ENCODE data around the gene GGACT. TPM values are rescaled to one million over a fixed set of nuclear protein-coding genes. Genes with fewer than 3 reads are reported as not detected.

GGACT gene
- total and polyA plus RNA-seq, 2 experiments from 2014 or later = 0.24 to 1.0 TPM

DNA sequence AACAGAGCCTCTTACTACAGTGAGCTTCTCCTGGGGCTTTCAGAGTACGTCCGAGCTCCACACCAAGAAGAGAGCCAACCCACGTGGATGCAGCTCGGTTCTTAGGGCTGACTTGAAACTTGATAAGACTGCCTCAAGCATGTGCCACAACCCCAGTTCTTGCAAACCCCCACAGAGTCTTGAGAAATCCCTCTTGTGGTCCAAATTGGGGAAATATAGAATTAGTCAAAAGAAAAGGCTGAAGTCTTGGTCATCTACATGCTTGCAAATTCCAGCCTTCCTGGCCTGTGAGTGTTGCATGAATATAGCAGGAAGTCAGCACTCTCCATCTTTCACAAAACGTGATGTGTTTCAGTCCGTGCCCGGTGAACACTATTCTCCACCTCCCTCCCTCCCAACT lies 95.2 kb downstream of the GGACT start (continued):
- TF ChIP-seq, protein P1, sequence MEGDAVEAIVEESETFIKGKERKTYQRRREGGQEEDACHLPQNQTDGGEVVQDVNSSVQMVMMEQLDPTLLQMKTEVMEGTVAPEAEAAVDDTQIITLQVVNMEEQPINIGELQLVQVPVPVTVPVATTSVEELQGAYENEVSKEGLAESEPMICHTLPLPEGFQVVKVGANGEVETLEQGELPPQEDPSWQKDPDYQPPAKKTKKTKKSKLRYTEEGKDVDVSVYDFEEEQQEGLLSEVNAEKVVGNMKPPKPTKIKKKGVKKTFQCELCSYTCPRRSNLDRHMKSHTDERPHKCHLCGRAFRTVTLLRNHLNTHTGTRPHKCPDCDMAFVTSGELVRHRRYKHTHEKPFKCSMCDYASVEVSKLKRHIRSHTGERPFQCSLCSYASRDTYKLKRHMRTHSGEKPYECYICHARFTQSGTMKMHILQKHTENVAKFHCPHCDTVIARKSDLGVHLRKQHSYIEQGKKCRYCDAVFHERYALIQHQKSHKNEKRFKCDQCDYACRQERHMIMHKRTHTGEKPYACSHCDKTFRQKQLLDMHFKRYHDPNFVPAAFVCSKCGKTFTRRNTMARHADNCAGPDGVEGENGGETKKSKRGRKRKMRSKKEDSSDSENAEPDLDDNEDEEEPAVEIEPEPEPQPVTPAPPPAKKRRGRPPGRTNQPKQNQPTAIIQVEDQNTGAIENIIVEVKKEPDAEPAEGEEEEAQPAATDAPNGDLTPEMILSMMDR (conservative IDR thresholded peaks at IDR 0.05; ENCODE audit: low read depth in 2 of 2) = no peak
- no peak for TF ChIP-seq NANOG (IDR thresholded peaks at IDR 0.05; ENCODE audit: borderline replicate concordance)
- TF ChIP-seq JUNB (IDR thresholded peaks at IDR 0.05; ENCODE audit: unreplicated experiment) = no peak
- TF ChIP-seq STAT1 (IDR thresholded peaks at IDR 0.05; ENCODE audit: unreplicated experiment) = no peak
- no peak for TF ChIP-seq ZNF331 (CRISPR knock-in tag; IDR thresholded peaks at IDR 0.05; ENCODE audit: low read depth)
- no peak for TF ChIP-seq EZH2 (IDR thresholded peaks at IDR 0.05; ENCODE audit: low read depth, unreplicated experiment)

DNA sequence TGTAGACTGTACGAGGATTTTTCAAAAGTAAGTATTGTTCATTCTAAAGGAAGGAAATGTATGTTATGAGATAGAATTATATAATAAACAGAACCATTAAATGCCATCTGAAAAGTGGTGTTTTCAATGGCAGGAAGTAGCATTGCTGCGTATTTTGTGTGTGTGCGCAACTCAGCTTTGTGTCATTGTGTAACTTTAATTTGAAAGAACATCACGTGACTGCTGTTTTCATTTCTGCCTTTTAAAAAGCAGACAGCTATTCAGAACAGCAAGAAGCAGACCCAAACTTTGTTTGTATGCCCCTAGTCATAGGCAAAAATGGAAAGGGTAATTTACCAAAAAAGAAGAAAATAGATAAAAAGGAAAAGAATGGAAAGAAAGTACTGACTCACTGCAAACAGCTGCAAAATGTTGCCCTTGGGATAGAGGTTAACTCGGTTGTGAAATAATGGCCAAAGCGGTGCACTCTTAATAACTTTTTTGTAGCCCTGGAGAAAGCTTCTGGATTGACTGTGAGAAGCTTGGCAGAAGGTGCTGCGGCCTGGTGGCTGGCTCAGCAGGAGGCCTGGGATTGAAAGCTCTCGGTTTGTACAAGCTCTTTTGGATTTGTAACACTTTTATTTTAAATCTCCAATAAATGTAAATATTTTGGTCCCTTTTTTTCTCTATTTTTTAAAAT lies 97.3 kb downstream of the GGACT start:
- Mint-ChIP-seq H3K9me3 (peaks cover 4% of the 10 kb centered on the region; the same call in 1 of the 3 replicates), H3K4me1 (peaks cover 37% of the 10 kb centered on the region), H3K36me3 (ENCODE audit: low read depth) (peaks cover 25% of the 10 kb centered on the region; the same call in 2 of the 3 replicates), H3K27me3 (ENCODE audit: insufficient read depth, low read depth, poor library complexity) (peaks cover 2% of the 10 kb centered on the region), H3K27ac (peak overlapping the region; percentile 73), H3K4me3 (peak overlapping the region; percentile 26; the same call in 2 of the 3 replicates)
- TF ChIP-seq STAT1 (IDR thresholded peaks at IDR 0.05; ENCODE audit: unreplicated experiment) (no peak), EZH2 (IDR thresholded peaks at IDR 0.05; ENCODE audit: low read depth, unreplicated experiment) (no peak), JUNB (IDR thresholded peaks at IDR 0.05; ENCODE audit: unreplicated experiment) (no peak), POLR2AphosphoS5 (IDR thresholded peaks at IDR 0.05; ENCODE audit: low read depth) (no peak), NANOG (IDR thresholded peaks at IDR 0.05; ENCODE audit: borderline replicate concordance) (no peak)
- TF ChIP-seq, protein P2, sequence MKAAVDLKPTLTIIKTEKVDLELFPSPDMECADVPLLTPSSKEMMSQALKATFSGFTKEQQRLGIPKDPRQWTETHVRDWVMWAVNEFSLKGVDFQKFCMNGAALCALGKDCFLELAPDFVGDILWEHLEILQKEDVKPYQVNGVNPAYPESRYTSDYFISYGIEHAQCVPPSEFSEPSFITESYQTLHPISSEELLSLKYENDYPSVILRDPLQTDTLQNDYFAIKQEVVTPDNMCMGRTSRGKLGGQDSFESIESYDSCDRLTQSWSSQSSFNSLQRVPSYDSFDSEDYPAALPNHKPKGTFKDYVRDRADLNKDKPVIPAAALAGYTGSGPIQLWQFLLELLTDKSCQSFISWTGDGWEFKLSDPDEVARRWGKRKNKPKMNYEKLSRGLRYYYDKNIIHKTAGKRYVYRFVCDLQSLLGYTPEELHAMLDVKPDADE (IDR thresholded peaks at IDR 0.05) = peak; percentile 15; the same call in 1 of the 2 replicates
- Histone ChIP-seq H3K9me2 (ENCODE audit: insufficient read depth) (0 out of 2 replicates have a peak, but pooled peaks cover 6% of the 10 kb centered on the region), H3K4me1 (ENCODE audit: insufficient read depth) (peaks cover 27% of the 10 kb centered on the region), H3K27me3 (ENCODE audit: insufficient read depth) (no peaks in the 10 kb centered on the region), H3F3A (replicated peaks; ENCODE audit: low read depth) (peaks cover 5% of the 10 kb centered on the region; the same call in 1 of the 2 replicates), H3K36me3 (ENCODE audit: insufficient read depth) (no peaks in the 10 kb centered on the region), H3K27ac (ENCODE audit: low read depth) (peak overlapping the region; percentile 73), H3K4me3 (no peak overlapping the region), H3K79me2 (replicated peaks; ENCODE audit: insufficient read depth) (no peaks in the 10 kb centered on the region), H3K4me2 (peak overlapping the region; percentile 21; the same call in 1 of the 2 replicates), H4K20me1 (replicated peaks; ENCODE audit: insufficient read depth) (no peaks in the 10 kb centered on the region), H2AFZ (no peak overlapping the region)
- DNase-seq (ENCODE audit: low spot score) (no peak), ATAC-seq (no peak)

DNA sequence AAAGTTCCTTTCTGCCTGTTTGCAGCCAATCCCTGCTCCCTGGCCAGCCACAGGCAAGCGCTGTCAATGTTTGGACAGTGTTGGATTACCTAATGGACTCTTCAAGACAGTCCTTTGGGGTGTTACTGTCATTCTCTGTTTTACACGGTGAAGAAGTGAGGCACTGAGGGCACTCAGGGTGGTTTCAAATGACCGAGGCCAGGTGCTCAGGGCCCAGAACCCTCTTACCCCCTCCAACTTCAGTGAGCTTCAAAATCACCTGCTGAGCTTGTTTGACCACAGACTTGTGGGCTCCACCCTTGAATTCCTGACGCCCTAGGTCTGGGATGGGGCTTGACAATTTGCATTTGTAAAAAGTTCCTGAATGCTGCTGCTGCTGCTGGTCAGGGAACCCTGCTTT lies 97.9 kb downstream of the GGACT start:
- H3F3A ChIP-seq (replicated peaks; ENCODE audit: low read depth) = peaks cover 5% of the 10 kb centered on the region; the same call in 1 of the 2 replicates
- H3K27me3 ChIP-seq (ENCODE audit: insufficient read depth) = no peaks in the 10 kb centered on the region
- Mint-ChIP-seq H3K4me3 (peak overlapping the region; percentile 26; the same call in 2 of the 3 replicates), H3K36me3 (ENCODE audit: low read depth) (peaks cover 25% of the 10 kb centered on the region; the same call in 2 of the 3 replicates), H3K9me3 (peaks cover 4% of the 10 kb centered on the region; the same call in 1 of the 3 replicates), H3K27me3 (ENCODE audit: insufficient read depth, low read depth, poor library complexity) (peaks cover 2% of the 10 kb centered on the region), H3K27ac (peak overlapping the region; percentile 73; the same call in 1 of the 2 replicates), H3K4me1 (peaks cover 38% of the 10 kb centered on the region)
- peak overlapping the region; percentile 77 for H3K27ac ChIP-seq (ENCODE audit: low read depth)
- H3K79me2 ChIP-seq (replicated peaks; ENCODE audit: insufficient read depth) = no peaks in the 10 kb centered on the region
- H2AFZ ChIP-seq = no peak overlapping the region
- H3K4me2 ChIP-seq = peak overlapping the region; percentile 23; the same call in 1 of the 2 replicates
- H3K4me1 ChIP-seq (ENCODE audit: insufficient read depth) = peaks cover 27% of the 10 kb centered on the region
- ATAC-seq = peak; percentile 98
- no peak overlapping the region for H3K4me3 ChIP-seq
- peak; percentile 93 for DNase-seq (ENCODE audit: low spot score)
- H3K9me2 ChIP-seq (ENCODE audit: insufficient read depth) = 0 out of 2 replicates have a peak, but pooled peaks cover 6% of the 10 kb centered on the region
- H3K36me3 ChIP-seq (ENCODE audit: insufficient read depth) = no peaks in the 10 kb centered on the region
- H4K20me1 ChIP-seq (replicated peaks; ENCODE audit: insufficient read depth) = no peaks in the 10 kb centered on the region
- TF ChIP-seq, protein P3, sequence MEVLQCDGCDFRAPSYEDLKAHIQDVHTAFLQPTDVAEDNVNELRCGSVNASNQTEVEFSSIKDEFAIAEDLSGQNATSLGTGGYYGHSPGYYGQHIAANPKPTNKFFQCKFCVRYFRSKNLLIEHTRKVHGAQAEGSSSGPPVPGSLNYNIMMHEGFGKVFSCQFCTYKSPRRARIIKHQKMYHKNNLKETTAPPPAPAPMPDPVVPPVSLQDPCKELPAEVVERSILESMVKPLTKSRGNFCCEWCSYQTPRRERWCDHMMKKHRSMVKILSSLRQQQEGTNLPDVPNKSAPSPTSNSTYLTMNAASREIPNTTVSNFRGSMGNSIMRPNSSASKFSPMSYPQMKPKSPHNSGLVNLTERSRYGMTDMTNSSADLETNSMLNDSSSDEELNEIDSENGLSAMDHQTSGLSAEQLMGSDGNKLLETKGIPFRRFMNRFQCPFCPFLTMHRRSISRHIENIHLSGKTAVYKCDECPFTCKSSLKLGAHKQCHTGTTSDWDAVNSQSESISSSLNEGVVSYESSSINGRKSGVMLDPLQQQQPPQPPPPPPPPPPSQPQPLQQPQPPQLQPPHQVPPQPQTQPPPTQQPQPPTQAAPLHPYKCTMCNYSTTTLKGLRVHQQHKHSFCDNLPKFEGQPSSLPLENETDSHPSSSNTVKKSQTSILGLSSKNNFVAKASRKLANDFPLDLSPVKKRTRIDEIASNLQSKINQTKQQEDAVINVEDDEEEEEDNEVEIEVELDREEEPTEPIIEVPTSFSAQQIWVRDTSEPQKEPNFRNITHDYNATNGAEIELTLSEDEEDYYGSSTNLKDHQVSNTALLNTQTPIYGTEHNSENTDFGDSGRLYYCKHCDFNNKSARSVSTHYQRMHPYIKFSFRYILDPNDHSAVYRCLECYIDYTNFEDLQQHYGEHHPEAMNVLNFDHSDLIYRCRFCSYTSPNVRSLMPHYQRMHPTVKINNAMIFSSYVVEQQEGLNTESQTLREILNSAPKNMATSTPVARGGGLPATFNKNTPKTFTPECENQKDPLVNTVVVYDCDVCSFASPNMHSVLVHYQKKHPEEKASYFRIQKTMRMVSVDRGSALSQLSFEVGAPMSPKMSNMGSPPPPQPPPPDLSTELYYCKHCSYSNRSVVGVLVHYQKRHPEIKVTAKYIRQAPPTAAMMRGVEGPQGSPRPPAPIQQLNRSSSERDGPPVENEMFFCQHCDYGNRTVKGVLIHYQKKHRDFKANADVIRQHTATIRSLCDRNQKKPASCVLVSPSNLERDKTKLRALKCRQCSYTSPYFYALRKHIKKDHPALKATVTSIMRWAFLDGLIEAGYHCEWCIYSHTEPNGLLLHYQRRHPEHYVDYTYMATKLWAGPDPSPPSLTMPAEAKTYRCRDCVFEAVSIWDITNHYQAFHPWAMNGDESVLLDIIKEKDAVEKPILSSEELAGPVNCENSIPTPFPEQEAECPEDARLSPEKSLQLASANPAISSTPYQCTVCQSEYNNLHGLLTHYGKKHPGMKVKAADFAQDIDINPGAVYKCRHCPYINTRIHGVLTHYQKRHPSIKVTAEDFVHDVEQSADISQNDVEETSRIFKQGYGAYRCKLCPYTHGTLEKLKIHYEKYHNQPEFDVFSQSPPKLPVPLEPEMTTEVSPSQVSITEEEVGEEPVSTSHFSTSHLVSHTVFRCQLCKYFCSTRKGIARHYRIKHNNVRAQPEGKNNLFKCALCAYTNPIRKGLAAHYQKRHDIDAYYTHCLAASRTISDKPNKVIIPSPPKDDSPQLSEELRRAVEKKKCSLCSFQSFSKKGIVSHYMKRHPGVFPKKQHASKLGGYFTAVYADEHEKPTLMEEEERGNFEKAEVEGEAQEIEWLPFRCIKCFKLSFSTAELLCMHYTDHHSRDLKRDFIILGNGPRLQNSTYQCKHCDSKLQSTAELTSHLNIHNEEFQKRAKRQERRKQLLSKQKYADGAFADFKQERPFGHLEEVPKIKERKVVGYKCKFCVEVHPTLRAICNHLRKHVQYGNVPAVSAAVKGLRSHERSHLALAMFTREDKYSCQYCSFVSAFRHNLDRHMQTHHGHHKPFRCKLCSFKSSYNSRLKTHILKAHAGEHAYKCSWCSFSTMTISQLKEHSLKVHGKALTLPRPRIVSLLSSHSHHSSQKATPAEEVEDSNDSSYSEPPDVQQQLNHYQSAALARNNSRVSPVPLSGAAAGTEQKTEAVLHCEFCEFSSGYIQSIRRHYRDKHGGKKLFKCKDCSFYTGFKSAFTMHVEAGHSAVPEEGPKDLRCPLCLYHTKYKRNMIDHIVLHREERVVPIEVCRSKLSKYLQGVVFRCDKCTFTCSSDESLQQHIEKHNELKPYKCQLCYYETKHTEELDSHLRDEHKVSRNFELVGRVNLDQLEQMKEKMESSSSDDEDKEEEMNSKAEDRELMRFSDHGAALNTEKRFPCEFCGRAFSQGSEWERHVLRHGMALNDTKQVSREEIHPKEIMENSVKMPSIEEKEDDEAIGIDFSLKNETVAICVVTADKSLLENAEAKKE (CRISPR knock-in tag; IDR thresholded peaks at IDR 0.05) = peak; percentile 93
- TF ChIP-seq NANOG (IDR thresholded peaks at IDR 0.05; ENCODE audit: borderline replicate concordance) = no peak
- TF ChIP-seq STAT1 (IDR thresholded peaks at IDR 0.05; ENCODE audit: unreplicated experiment) = no peak

All from GM23338 (cell line).